Activated B cell treated with CpG ODN at 0.5 μM for 24 hours (primary cell): ENCODE results near the gene BST1. TPM values are rescaled to one million over a fixed set of nuclear protein-coding genes. Genes with fewer than 3 reads are reported as not detected.

Source experiments
- ATAC-seq: fragments of 200-7000 bp; cut with Tn5 transposase; one replicate; pipeline ENCODE4 v1.10.0; 2021; ENCODE audit warnings: low read depth, mild to moderate bottlenecking, moderate library complexity
- CTCF ChIA-PET: fragments of 350-600 bp; sonication (Branson Sonifier 250); formaldehyde crosslinking; loops from one replicate; lab custom pipeline; 2021; ENCODE audit warnings: antibody characterized with exemption; lab: Charles Lee
- POLR2A ChIA-PET: fragments of 350-600 bp; sonication (Branson Sonifier 250); formaldehyde crosslinking; loops from one replicate; lab custom pipeline; 2021; ENCODE audit warnings: antibody characterized with exemption; lab: Charles Lee
- DNase-seq: peaks from one replicate; pipeline ENCODE4 v3.0.0; 2022
- H3K27ac Mint-ChIP-seq: one replicate; pipeline ENCODE4 v1.8.0; 2020; ENCODE audit warnings: mixed read lengths
- H3K27me3 Mint-ChIP-seq: one replicate; pipeline ENCODE4 v1.8.0; 2021; ENCODE audit warnings: mixed read lengths
- H3K36me3 Mint-ChIP-seq: one replicate; pipeline ENCODE4 v1.8.0; 2021; ENCODE audit warnings: low read depth, mixed read lengths
- H3K4me1 Mint-ChIP-seq: one replicate; pipeline ENCODE4 v1.8.0; 2021; ENCODE audit warnings: mixed read lengths
- H3K4me3 Mint-ChIP-seq: one replicate; pipeline ENCODE4 v1.8.0; 2020; ENCODE audit warnings: mild to moderate bottlenecking, mixed read lengths
- H3K9me3 Mint-ChIP-seq: one replicate; pipeline ENCODE4 v1.8.0; 2020; ENCODE audit warnings: mixed read lengths
- intact Hi-C: fragments of 100-400 bp; cut with micrococcal nuclease; formaldehyde crosslinking; loops from one replicate; pipeline ENCODE4 v1.15.1; 2024
- total RNA-seq: library from RNA; stranded (reverse); gene quantifications from 2 replicates; pipeline ENCODE4 v1.2.3, GENCODE V29; 2022
- TF ChIP-seq, protein P1 (sequence below): fragments of 200-600 bp; IDR thresholded peaks from one replicate; pipeline ENCODE4 v1.8.0; 2022; ENCODE audit warnings: antibody characterized with exemption, mild to moderate bottlenecking

BST1 gene
- total RNA-seq, 1 donor from 2014 or later, result 0.49 TPM

DNA sequence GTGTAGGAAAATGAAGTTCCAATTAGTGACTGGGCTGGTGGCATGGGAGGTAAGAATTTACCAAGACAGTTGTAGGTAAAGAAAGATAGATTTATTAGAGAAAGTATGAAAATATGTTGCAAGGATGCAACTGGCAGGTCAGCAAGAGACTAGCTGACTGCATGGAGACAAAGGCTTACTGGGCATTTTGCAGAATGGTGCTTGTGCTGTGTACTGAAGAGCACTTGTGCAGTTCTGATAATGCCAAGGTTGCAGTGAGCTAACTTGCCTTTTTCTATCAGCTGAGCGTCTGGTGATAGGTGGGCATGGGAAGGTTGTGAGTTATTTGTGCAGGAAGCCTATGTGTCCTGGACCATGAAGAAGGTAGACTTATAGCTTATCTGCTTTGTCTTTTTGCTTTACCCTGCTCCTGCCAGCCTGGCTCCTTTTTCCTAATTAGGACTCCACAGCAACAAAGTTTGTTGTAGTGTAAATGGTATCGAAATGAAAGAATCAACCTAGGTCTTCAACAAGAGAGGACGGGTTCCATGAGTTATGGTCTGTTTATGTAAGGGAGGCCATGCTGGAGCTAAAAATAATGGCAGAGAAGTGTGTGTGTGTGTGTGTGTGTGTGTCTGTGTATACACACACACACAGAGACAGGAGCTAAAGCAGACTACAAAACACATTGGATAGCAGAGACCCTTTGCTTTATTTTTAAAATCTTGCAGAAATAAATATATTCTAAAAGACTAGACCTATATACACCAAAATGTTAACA, 15.0 kb downstream of the BST1 start:
- Mint-ChIP-seq H3K27ac (no peak overlapping the region), H3K4me3 (no peak overlapping the region), H3K36me3 (no peaks in the 10 kb centered on the region), H3K4me1 (no peaks in the 10 kb centered on the region), H3K27me3 (no peaks in the 10 kb centered on the region), H3K9me3 (no peaks in the 10 kb centered on the region)
- ATAC-seq (no peak), DNase-seq (no peak)
- CTCF ChIA-PET, result no interaction called here
- POLR2A ChIA-PET, result no interaction called here
- intact Hi-C loops, result no loop called here
- TF ChIP-seq, protein P1, sequence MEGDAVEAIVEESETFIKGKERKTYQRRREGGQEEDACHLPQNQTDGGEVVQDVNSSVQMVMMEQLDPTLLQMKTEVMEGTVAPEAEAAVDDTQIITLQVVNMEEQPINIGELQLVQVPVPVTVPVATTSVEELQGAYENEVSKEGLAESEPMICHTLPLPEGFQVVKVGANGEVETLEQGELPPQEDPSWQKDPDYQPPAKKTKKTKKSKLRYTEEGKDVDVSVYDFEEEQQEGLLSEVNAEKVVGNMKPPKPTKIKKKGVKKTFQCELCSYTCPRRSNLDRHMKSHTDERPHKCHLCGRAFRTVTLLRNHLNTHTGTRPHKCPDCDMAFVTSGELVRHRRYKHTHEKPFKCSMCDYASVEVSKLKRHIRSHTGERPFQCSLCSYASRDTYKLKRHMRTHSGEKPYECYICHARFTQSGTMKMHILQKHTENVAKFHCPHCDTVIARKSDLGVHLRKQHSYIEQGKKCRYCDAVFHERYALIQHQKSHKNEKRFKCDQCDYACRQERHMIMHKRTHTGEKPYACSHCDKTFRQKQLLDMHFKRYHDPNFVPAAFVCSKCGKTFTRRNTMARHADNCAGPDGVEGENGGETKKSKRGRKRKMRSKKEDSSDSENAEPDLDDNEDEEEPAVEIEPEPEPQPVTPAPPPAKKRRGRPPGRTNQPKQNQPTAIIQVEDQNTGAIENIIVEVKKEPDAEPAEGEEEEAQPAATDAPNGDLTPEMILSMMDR, result no peak

GRCh38 chr4:15718465-15718864, 15.6 kb downstream of the BST1 start:
- ChIA-PET POLR2A (no interaction called here), CTCF (no interaction called here)
- no peaks in the 10 kb centered on the region for H3K9me3 Mint-ChIP-seq
- H3K36me3 Mint-ChIP-seq, result no peaks in the 10 kb centered on the region
- H3K4me3 Mint-ChIP-seq, result no peak overlapping the region
- H3K27me3 Mint-ChIP-seq, result no peaks in the 10 kb centered on the region
- TF ChIP-seq, protein P1, result no peak
- ATAC-seq, result no peak
- intact Hi-C loops, result no loop called here
- no peaks in the 10 kb centered on the region for H3K4me1 Mint-ChIP-seq
- H3K27ac Mint-ChIP-seq, result no peak overlapping the region
- no peak for DNase-seq

GRCh38 chr4:15718959-15719358, 16.1 kb downstream of the BST1 start:
- CTCF ChIA-PET, result no interaction called here
- POLR2A ChIA-PET, result no interaction called here

GRCh38 chr4:15719506-15719905, 16.6 kb downstream of the BST1 start:
- no peak overlapping the region for H3K4me3 Mint-ChIP-seq

More at GRCh38 chr4:15718959-15719358, 16.1 kb downstream of the BST1 start:
- no peaks in the 10 kb centered on the region for H3K4me1 Mint-ChIP-seq
- no peaks in the 10 kb centered on the region for H3K9me3 Mint-ChIP-seq
- TF ChIP-seq, protein P1, result no peak
- intact Hi-C loops, result no loop called here
- H3K4me3 Mint-ChIP-seq, result no peak overlapping the region
- DNase-seq, result no peak
- ATAC-seq, result no peak
- no peaks in the 10 kb centered on the region for H3K36me3 Mint-ChIP-seq
- H3K27me3 Mint-ChIP-seq, result no peaks in the 10 kb centered on the region
- no peak overlapping the region for H3K27ac Mint-ChIP-seq

DNA sequence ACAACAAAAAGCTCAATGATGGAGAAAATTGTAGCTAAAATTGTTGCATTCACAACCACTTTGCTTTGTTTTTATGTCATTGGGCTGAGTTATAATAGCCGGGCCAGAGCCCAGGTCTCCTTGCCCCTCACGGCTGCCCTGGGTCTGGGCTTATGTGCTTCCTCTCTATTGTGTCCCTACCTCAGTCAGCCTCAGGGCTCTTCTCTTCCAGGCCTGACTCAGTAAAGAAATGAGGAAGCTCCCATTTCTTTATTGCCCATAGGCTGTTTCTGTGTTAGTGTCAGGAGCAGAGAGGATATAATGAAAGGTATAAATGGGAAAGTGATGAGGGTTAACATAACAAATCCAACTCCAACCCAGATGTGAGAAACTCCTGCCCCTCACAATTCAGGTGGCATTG, 18.0 kb downstream of the BST1 start:
- ATAC-seq (no peak), DNase-seq (no peak)
- Mint-ChIP-seq H3K27ac (no peak overlapping the region), H3K9me3 (no peaks in the 10 kb centered on the region), H3K4me3 (no peak overlapping the region), H3K36me3 (no peaks in the 10 kb centered on the region), H3K27me3 (no peaks in the 10 kb centered on the region), H3K4me1 (no peaks in the 10 kb centered on the region)
- intact Hi-C loops, result no loop called here
- TF ChIP-seq, protein P1, result no peak
- POLR2A ChIA-PET, result no interaction called here
- CTCF ChIA-PET, result interaction anchor here (1.2 to 1.9 kb wide), 2 partner anchors 9 to 162 kb away, joined by 3 to 6 read pairs; no protein-coding TSS in a partner anchor

More at GRCh38 chr4:15719506-15719905, 16.6 kb downstream of the BST1 start:
- Mint-ChIP-seq H3K9me3 (no peaks in the 10 kb centered on the region), H3K27ac (no peak overlapping the region), H3K27me3 (no peaks in the 10 kb centered on the region), H3K4me1 (no peaks in the 10 kb centered on the region), H3K36me3 (no peaks in the 10 kb centered on the region)
- TF ChIP-seq, protein P1, result no peak
- intact Hi-C loops, result no loop called here
- ATAC-seq (no peak), DNase-seq (no peak)
- CTCF ChIA-PET, result interaction anchor here (1.9 kb wide), 1 partner anchor 10 kb away, joined by 6 read pairs; no protein-coding TSS in a partner anchor
- POLR2A ChIA-PET, result no interaction called here
